Cortex of kidney (tissue), 1 donor: ENCODE measurements around the gene IGF2R.
"Not testable (repeated sequence)": the region's sequence is repeated elsewhere in the genome, so short reads cannot be mapped to it uniquely, and the experiment has no call there.

Experiments used
- DNase-seq: peaks from one replicate; lab custom pipeline; 2025; lab: John Stamatoyannopoulos, UW

Gene IGF2R

GRCh38 chr6:159953091-159953601 lies 15.7 kb upstream of the IGF2R start:
- no peak for DNase-seq

GRCh38 chr6:159955945-159956361 lies 12.9 kb upstream of the IGF2R start:
- DNase-seq, result no peak

GRCh38 chr6:159957071-159957673 lies 11.7 kb upstream of the IGF2R start:
- no peak for DNase-seq

- DNase-seq, result no peak
These were observed 9.5 kb upstream of the IGF2R start for GRCh38 chr6:159959165-159959975.

- no peak for DNase-seq
These were observed 8.9 kb upstream of the IGF2R start for GRCh38 chr6:159959976-159960384.

GRCh38 chr6:159960485-159960884 lies 8.4 kb upstream of the IGF2R start:
- DNase-seq, result no peak

GRCh38 chr6:159961528-159961927 lies 7.4 kb upstream of the IGF2R start:
- no peak for DNase-seq

GRCh38 chr6:159963111-159963510 lies 5.8 kb upstream of the IGF2R start:
- DNase-seq, result no peak

GRCh38 chr6:159964046-159964445 lies 4.8 kb upstream of the IGF2R start:
- DNase-seq, result no peak

GRCh38 chr6:159966339-159966738 lies 2.5 kb upstream of the IGF2R start:
- no peak for DNase-seq

GRCh38 chr6:159966981-159967380 lies 1.9 kb upstream of the IGF2R start:
- DNase-seq, result no peak

- DNase-seq, result not testable (repeated sequence)
These were observed 1.3 kb upstream of the IGF2R start for GRCh38 chr6:159967621-159968020.

- no peak for DNase-seq
These were observed 476 bp downstream of the IGF2R start for GRCh38 chr6:159969204-159969912.

- no peak for DNase-seq
These were observed 1.0 kb downstream of the IGF2R start for GRCh38 chr6:159969921-159970320.

GRCh38 chr6:159970659-159971063 lies 1.8 kb downstream of the IGF2R start:
- no peak for DNase-seq

GRCh38 chr6:159971341-159972178 lies 2.7 kb downstream of the IGF2R start:
- no peak for DNase-seq

GRCh38 chr6:159972506-159973268 lies 3.8 kb downstream of the IGF2R start:
- DNase-seq, result no peak

- DNase-seq, result no peak
These were observed 4.5 kb downstream of the IGF2R start for GRCh38 chr6:159973406-159973805.

- DNase-seq, result no peak
These were observed 5.1 kb downstream of the IGF2R start for GRCh38 chr6:159973951-159974350.

- DNase-seq, result no peak
These were observed 6.0 kb downstream of the IGF2R start for GRCh38 chr6:159974932-159975331.

- DNase-seq, result no peak
These were observed 7.9 kb downstream of the IGF2R start for GRCh38 chr6:159976686-159977254.
